ENCODE results near the gene ACR.

DNA sequence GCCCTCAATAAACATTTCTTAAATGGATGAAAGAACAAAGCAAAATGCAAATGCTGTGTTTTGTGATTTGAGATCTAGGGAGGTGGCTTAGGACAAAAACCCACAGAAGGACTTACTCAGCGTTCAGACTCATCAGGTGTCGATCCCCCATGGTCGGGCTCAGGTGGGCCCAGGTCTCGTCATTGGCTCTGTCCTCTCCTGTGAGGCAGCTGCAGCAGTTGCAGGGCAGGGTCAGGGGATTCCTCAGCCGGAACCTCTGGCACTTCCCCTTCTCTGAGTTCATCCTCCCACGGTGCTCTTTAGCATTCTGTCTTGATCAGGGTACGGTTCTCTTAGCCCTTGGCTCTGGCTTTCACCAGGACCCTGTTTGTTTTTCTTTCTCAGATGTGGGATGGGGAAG, 14.0 kb upstream of the ACR start:
- TF ChIP-seq, protein P1, sequence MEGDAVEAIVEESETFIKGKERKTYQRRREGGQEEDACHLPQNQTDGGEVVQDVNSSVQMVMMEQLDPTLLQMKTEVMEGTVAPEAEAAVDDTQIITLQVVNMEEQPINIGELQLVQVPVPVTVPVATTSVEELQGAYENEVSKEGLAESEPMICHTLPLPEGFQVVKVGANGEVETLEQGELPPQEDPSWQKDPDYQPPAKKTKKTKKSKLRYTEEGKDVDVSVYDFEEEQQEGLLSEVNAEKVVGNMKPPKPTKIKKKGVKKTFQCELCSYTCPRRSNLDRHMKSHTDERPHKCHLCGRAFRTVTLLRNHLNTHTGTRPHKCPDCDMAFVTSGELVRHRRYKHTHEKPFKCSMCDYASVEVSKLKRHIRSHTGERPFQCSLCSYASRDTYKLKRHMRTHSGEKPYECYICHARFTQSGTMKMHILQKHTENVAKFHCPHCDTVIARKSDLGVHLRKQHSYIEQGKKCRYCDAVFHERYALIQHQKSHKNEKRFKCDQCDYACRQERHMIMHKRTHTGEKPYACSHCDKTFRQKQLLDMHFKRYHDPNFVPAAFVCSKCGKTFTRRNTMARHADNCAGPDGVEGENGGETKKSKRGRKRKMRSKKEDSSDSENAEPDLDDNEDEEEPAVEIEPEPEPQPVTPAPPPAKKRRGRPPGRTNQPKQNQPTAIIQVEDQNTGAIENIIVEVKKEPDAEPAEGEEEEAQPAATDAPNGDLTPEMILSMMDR (IDR thresholded peaks at IDR 0.05; ENCODE audit: insufficient read depth, low read depth, low read length), result no peak
- no peak for TF ChIP-seq EZH2 (IDR thresholded peaks at IDR 0.05; ENCODE audit: insufficient read depth, low read length)
